K562 (cell line): ENCODE data around the gene RUNX1. TPM values are rescaled to one million over a fixed set of nuclear protein-coding genes. Genes with fewer than 3 reads are reported as not detected.
A peak's percentile ranks its signal among the peaks of the same experiment; 100 is the strongest.

Experiments used
- CREB1 ChIP-seq, 2 experiments: sonication (generic) in 1 of 2; formaldehyde crosslinking in 1 of 2; IDR thresholded peaks; 2 replicates each; pipeline versions ENCODE4 v1.6.1 to v1.8.0; 2012 to 2022; ENCODE audit warnings: inconsistent platforms in 1 of 2, mild to moderate bottlenecking in 1 of 2, missing genetic modification reagents in 1 of 2, moderate library complexity in 1 of 2
- DMBX1 ChIP-seq: fragments of 250-450 bp; sonication (Bioruptor Pico); IDR thresholded peaks from 2 replicates; pipeline ENCODE4 v1.8.0; 2022; ENCODE audit warnings: inconsistent platforms, mild to moderate bottlenecking, moderate library complexity, borderline replicate concordance
- EWSR1 ChIP-seq: fragments of 450-650 bp; IDR thresholded peaks from 2 replicates; pipeline ENCODE4 v1.6.1; 2018; ENCODE audit warnings: borderline replicate concordance, mild to moderate bottlenecking, low read depth, moderate library complexity; ENCODE audit not compliant: partially characterized antibody
- GATAD2B ChIP-seq: fragments of 450-650 bp; IDR thresholded peaks from 2 replicates; pipeline ENCODE4 v1.6.1; 2017; ENCODE audit warnings: mild to moderate bottlenecking, borderline replicate concordance
- MECOM ChIP-seq: fragments of 250-450 bp; sonication (Bioruptor Pico); IDR thresholded peaks from 2 replicates; pipeline ENCODE4 v1.8.0; 2022; ENCODE audit warnings: inconsistent platforms
- NFRKB ChIP-seq: fragments of 450-650 bp; IDR thresholded peaks from 2 replicates; pipeline ENCODE4 v1.6.1; 2016; ENCODE audit warnings: low read depth
- SAP30 ChIP-seq: fragments of 200-600 bp; sonication (generic); IDR thresholded peaks from 2 replicates; pipeline ENCODE4 v1.6.1; 2012; ENCODE audit warnings: borderline replicate concordance, low read depth, mild to moderate bottlenecking, moderate library complexity, low read length, control low read depth, inconsistent platforms; ENCODE audit not compliant: insufficient read depth, poor library complexity, severe bottlenecking
- SMAD1 ChIP-seq: fragments of 150-350 bp; IDR thresholded peaks from 2 replicates; pipeline ENCODE4 v1.6.1; 2014; ENCODE audit warnings: low read length, low read depth; ENCODE audit not compliant: partially characterized antibody
- SRSF3 ChIP-seq: fragments of 200-400 bp; formaldehyde crosslinking; IDR thresholded peaks from 2 replicates; pipeline ENCODE4 v1.6.1; 2016; ENCODE audit warnings: mild to moderate bottlenecking, low read length, moderate library complexity; ENCODE audit not compliant: insufficient read depth
- ZNF165 ChIP-seq: fragments of 250-450 bp; sonication (Bioruptor Pico); IDR thresholded peaks from 2 replicates; pipeline ENCODE4 v1.4.0; 2020; ENCODE audit warnings: borderline replicate concordance
- ZNF197 ChIP-seq: fragments of 200-800 bp; sonication (Bioruptor generic); IDR thresholded peaks from 2 replicates; pipeline ENCODE4 v1.6.1; 2016; ENCODE audit warnings: low read depth, missing genetic modification characterization, missing compliant biosample characterization
- ZNF551 ChIP-seq: fragments of 250-450 bp; sonication (Bioruptor Pico); IDR thresholded peaks from 2 replicates; pipeline ENCODE4 v1.5.0; 2021; ENCODE audit warnings: mild to moderate bottlenecking, moderate library complexity
- ZNF57 ChIP-seq: fragments of 450-650 bp; formaldehyde crosslinking; IDR thresholded peaks from 2 replicates; pipeline ENCODE4 v1.4.0; 2020; ENCODE audit warnings: mild to moderate bottlenecking, moderate library complexity
- ZNF75A ChIP-seq: fragments of 450-650 bp; formaldehyde crosslinking; IDR thresholded peaks from 2 replicates; pipeline ENCODE4 v1.4.0; 2020; ENCODE audit warnings: mild to moderate bottlenecking
- ZNF764 ChIP-seq: fragments of 250-450 bp; sonication (Bioruptor Pico); IDR thresholded peaks from 2 replicates; pipeline ENCODE4 v1.4.0; 2020; ENCODE audit warnings: low read depth, mild to moderate bottlenecking, moderate library complexity
- polyA plus RNA-seq, 8 experiments: library from polyadenylated mRNA; depleted of rRNA in 4 of 8; stranded (reverse) in 5 of 8; unstranded in 3 of 8; fragments of >200 nt; fragmentation: Nextera tagmentation in 2 of 8; fragmentation: Illumina TruSeq in 1 of 8; extraction: Ambion mirVana in 2 of 8; extraction: Trizol in 1 of 8; gene quantifications; 2 replicates each; pipeline versions ENCODE4 v1.2.1 to v1.2.3, GENCODE V29; 2011 to 2014; ENCODE audit warnings: inconsistent platforms in 1 of 8, missing spikeins in 1 of 8
- total RNA-seq, 7 experiments: library from RNA; depleted of rRNA in 6 of 7; stranded (reverse); fragments of >200 nt in 6 of 7; fragmentation: Illumina TruSeq in 2 of 7; extraction: Trizol in 2 of 7; gene quantifications; 2 replicates each; pipeline versions ENCODE4 v1.2.1 to v1.2.3, GENCODE V29; 2011 to 2021; ENCODE audit warnings: low replicate concordance in 1 of 7
- TF ChIP-seq, protein P1 (sequence below): fragments of 450-650 bp; IDR thresholded peaks from 2 replicates; pipeline ENCODE4 v1.6.1; 2016; ENCODE audit warnings: low read depth
- TF ChIP-seq, protein P2 (sequence below): fragments of 250-450 bp; sonication (Bioruptor Pico); IDR thresholded peaks from 2 replicates; pipeline ENCODE4 v1.8.0; 2021; ENCODE audit warnings: moderate library complexity, mild to moderate bottlenecking, inconsistent platforms
- TF ChIP-seq, protein P3 (sequence below): sonication (generic); formaldehyde crosslinking; IDR thresholded peaks from 2 replicates; pipeline ENCODE4 v1.8.0; 2022; ENCODE audit warnings: missing genetic modification reagents, mild to moderate bottlenecking, borderline replicate concordance
- TF ChIP-seq, protein P4 (sequence below): fragments of 450-650 bp; formaldehyde crosslinking; IDR thresholded peaks from 2 replicates; pipeline ENCODE4 v1.4.0; 2022; ENCODE audit warnings: mild to moderate bottlenecking, moderate library complexity

RUNX1 gene
- total and polyA plus RNA-seq, 9 of the 15 experiments (the other 6 are each of a cell fraction or from before 2014, with no cell fraction given), result 2.2 to 68.6 (median 17.8) TPM

DNA sequence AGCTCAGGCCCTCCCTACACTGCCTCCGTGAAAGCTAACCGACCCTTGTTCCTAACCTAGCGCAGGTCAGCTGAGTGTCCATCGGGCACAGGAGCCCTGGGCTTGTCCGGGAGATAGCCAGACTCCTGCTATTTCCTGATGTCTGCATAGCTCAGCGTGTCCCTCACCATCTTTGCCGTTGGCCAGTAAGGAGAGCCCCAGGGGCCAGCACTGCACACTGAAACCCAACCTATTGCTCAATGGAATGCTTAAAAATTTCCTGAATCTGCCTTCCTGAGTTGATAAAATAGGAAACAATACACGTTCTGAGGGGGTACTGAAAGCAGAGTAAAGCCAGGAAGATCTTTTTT is 2.2 kb downstream of the RUNX1 start (continued):
- TF ChIP-seq SRSF3 (no peak), CREB1 (IDR thresholded peaks at IDR 0.05) (no peak), CREB1 (CRISPR knock-in tag; IDR thresholded peaks at IDR 0.05) (no peak), ZNF197 (CRISPR knock-in tag) (no peak), ZNF764 (CRISPR knock-in tag) (0 out of 2 replicates have a peak, but pooled peaks have one; percentile 11), ZNF57 (CRISPR knock-in tag) (0 out of 2 replicates have a peak, but pooled peaks have one; percentile 5), SMAD1 (no peak), GATAD2B (no peak), SAP30 (no peak), EWSR1 (no peak), DMBX1 (CRISPR knock-in tag) (0 out of 2 replicates have a peak, but pooled peaks have one; percentile 18), ZNF551 (CRISPR knock-in tag) (no peak), MECOM (0 out of 2 replicates have a peak, but pooled peaks have one; percentile 29), NFRKB (no peak), ZNF165 (CRISPR knock-in tag) (no peak), ZNF75A (CRISPR knock-in tag) (0 out of 2 replicates have a peak, but pooled peaks have one; percentile 37)
- TF ChIP-seq, protein P1, sequence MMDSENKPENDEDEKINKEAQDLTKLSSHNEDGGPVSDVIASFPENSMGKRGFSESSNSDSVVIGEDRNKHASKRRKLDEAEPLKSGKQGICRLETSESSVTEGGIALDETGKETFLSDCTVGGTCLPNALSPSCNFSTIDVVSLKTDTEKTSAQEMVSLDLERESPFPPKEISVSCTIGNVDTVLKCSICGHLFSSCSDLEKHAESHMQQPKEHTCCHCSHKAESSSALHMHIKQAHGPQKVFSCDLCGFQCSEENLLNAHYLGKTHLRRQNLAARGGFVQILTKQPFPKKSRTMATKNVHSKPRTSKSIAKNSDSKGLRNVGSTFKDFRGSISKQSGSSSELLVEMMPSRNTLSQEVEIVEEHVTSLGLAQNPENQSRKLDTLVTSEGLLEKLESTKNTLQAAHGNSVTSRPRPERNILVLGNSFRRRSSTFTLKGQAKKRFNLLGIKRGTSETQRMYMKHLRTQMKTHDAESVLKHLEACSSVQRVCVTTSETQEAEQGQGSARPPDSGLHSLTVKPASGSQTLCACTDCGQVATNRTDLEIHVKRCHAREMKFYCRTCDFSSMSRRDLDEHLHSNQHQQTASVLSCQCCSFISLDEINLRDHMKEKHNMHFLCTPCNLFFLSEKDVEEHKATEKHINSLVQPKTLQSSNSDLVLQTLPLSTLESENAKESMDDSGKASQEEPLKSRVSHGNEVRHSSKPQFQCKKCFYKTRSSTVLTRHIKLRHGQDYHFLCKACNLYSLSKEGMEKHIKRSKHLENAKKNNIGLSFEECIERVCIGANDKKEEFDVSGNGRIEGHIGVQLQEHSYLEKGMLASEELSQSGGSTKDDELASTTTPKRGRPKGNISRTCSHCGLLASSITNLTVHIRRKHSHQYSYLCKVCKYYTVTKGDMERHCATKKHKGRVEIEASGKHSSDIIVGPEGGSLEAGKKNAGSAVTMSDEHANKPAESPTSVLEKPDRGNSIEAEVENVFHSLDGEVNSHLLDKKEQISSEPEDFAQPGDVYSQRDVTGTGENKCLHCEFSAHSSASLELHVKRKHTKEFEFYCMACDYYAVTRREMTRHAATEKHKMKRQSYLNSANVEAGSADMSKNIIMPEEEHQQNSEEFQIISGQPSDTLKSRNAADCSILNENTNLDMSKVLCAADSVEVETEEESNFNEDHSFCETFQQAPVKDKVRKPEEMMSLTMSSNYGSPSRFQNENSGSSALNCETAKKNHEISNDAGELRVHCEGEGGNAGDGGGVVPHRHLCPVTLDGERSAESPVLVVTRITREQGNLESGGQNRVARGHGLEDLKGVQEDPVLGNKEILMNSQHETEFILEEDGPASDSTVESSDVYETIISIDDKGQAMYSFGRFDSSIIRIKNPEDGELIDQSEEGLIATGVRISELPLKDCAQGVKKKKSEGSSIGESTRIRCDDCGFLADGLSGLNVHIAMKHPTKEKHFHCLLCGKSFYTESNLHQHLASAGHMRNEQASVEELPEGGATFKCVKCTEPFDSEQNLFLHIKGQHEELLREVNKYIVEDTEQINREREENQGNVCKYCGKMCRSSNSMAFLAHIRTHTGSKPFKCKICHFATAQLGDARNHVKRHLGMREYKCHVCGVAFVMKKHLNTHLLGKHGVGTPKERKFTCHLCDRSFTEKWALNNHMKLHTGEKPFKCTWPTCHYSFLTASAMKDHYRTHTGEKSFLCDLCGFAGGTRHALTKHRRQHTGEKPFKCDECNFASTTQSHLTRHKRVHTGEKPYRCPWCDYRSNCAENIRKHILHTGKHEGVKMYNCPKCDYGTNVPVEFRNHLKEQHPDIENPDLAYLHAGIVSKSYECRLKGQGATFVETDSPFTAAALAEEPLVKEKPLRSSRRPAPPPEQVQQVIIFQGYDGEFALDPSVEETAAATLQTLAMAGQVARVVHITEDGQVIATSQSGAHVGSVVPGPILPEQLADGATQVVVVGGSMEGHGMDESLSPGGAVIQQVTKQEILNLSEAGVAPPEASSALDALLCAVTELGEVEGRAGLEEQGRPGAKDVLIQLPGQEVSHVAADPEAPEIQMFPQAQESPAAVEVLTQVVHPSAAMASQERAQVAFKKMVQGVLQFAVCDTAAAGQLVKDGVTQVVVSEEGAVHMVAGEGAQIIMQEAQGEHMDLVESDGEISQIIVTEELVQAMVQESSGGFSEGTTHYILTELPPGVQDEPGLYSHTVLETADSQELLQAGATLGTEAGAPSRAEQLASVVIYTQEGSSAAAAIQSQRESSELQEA, result no peak
- TF ChIP-seq, protein P2, sequence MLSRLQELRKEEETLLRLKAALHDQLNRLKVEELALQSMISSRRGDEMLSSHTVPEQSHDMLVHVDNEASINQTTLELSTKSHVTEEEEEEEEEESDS, result no peak
- TF ChIP-seq, protein P3, sequence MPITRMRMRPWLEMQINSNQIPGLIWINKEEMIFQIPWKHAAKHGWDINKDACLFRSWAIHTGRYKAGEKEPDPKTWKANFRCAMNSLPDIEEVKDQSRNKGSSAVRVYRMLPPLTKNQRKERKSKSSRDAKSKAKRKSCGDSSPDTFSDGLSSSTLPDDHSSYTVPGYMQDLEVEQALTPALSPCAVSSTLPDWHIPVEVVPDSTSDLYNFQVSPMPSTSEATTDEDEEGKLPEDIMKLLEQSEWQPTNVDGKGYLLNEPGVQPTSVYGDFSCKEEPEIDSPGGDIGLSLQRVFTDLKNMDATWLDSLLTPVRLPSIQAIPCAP, result no peak
- TF ChIP-seq, protein P4, sequence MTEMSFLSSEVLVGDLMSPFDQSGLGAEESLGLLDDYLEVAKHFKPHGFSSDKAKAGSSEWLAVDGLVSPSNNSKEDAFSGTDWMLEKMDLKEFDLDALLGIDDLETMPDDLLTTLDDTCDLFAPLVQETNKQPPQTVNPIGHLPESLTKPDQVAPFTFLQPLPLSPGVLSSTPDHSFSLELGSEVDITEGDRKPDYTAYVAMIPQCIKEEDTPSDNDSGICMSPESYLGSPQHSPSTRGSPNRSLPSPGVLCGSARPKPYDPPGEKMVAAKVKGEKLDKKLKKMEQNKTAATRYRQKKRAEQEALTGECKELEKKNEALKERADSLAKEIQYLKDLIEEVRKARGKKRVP (CRISPR knock-in tag), result 0 out of 2 replicates have a peak, but pooled peaks have one; percentile 32
